OCI-LY1 (cell line): ENCODE results near the gene DCAKD.

Experiments used
- H2AFZ ChIP-seq: fragments of 200-600 bp; sonication (generic), shearing (Covaris generic); 2 replicates; pipeline ENCODE4 v1.6.0; 2014; ENCODE audit warnings: antibody characterized with exemption, mild to moderate bottlenecking, low read length
- H3F3A ChIP-seq: fragments of 200-600 bp; sonication (generic), shearing (Covaris generic); 2 replicates; pipeline ENCODE4 v1.6.0; 2014; ENCODE audit warnings: mild to moderate bottlenecking, antibody characterized with exemption, low read length, moderate library complexity; ENCODE audit not compliant: insufficient read depth
- H3K27ac ChIP-seq: fragments of 200-600 bp; sonication (generic); 2 replicates; pipeline ENCODE4 v1.5.1; 2014; ENCODE audit warnings: low read length, mixed run types, mild to moderate bottlenecking, low read depth; ENCODE audit not compliant: poor library complexity, severe bottlenecking
- H3K27me3 ChIP-seq: fragments of 200-600 bp; sonication (generic); 2 replicates; pipeline ENCODE4 v1.6.0; 2014; ENCODE audit warnings: antibody characterized with exemption, mild to moderate bottlenecking, low read length, moderate library complexity; ENCODE audit not compliant: insufficient read depth
- H3K36me3 ChIP-seq: fragments of 200-600 bp; sonication (generic); 2 replicates; pipeline ENCODE4 v1.6.1; 2014; ENCODE audit warnings: mild to moderate bottlenecking, antibody characterized with exemption, low read length, moderate library complexity, mixed read lengths; ENCODE audit not compliant: insufficient read depth
- H3K4me1 ChIP-seq: fragments of 200-600 bp; sonication (generic); 2 replicates; pipeline ENCODE4 v1.5.1; 2014; ENCODE audit warnings: mild to moderate bottlenecking, low read length, moderate library complexity; ENCODE audit not compliant: insufficient read depth, severe bottlenecking
- H3K4me2 ChIP-seq: fragments of 200-600 bp; sonication (generic), shearing (Covaris generic); 2 replicates; pipeline ENCODE4 v1.6.1; 2014; ENCODE audit warnings: low read length
- H3K4me3 ChIP-seq: fragments of 200-600 bp; sonication (generic); 2 replicates; pipeline ENCODE4 v1.5.1; 2014; ENCODE audit warnings: low read length, low read depth, mild to moderate bottlenecking, mixed read lengths; ENCODE audit not compliant: poor library complexity, severe bottlenecking
- H3K79me2 ChIP-seq: fragments of 200-600 bp; shearing (Covaris generic); 2 replicates; pipeline ENCODE4 v1.6.1; 2016; ENCODE audit warnings: mixed run types, low read length, mixed read lengths; ENCODE audit not compliant: insufficient read depth
- H3K9ac ChIP-seq: fragments of 200-600 bp; sonication (generic), shearing (Covaris generic); 2 replicates; pipeline ENCODE4 v1.6.1; 2014; ENCODE audit warnings: mild to moderate bottlenecking, low read length, mixed read lengths
- H3K9me2 ChIP-seq: fragments of 200-600 bp; sonication (generic), shearing (Covaris generic); 2 replicates; pipeline ENCODE4 v1.6.1; 2014; ENCODE audit warnings: low read depth, mild to moderate bottlenecking, low read length, mixed read lengths
- H3K9me3 ChIP-seq: fragments of 200-600 bp; shearing (Covaris generic); 2 replicates; pipeline ENCODE4 v1.6.1; 2014; ENCODE audit warnings: low read length, mixed read lengths
- H4K20me1 ChIP-seq: fragments of 200-600 bp; sonication (generic), shearing (Covaris generic); 2 replicates; pipeline ENCODE4 v1.6.0; 2016; ENCODE audit warnings: mild to moderate bottlenecking, low read length; ENCODE audit not compliant: insufficient read depth
- EZH2 ChIP-seq: fragments of 200-600 bp; sonication (generic), shearing (Covaris generic); IDR thresholded peaks from 2 replicates; pipeline ENCODE4 v1.8.0; 2017; ENCODE audit warnings: borderline replicate concordance, mixed run types, mild to moderate bottlenecking, antibody characterized with exemption, low read length, moderate library complexity, mixed read lengths
- TF ChIP-seq, protein P1 (sequence below): fragments of 200-600 bp; sonication (generic), shearing (Covaris generic); IDR thresholded peaks from 2 replicates; pipeline ENCODE4 v1.5.1; 2017; ENCODE audit warnings: mild to moderate bottlenecking, antibody characterized with exemption, low read length, moderate library complexity, mixed read lengths

DCAKD gene

DNA sequence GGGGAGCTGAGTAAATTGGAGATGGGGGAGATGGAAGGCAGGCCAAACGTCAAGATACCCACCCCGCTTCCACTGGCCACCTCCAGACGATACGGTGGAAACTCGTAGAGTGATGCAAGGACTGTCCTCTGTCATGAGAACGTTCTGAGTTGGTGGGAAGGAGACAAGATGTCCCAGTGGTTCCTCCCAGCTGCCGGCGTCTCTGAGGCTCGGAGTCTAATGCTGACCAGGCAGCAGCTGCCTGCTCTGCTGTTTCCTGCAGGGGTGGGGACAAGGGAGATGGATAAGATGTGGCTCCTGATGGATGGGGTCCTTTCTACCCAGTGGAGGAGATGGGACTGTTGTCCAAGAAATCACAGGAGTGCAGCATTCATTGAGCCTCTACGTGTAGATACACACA, 55.1 kb downstream of the DCAKD start:
- peaks cover 5% of the 10 kb centered on the region; the same call in 1 of the 2 replicates for H3K27me3 ChIP-seq
- H3K4me1 ChIP-seq, result no peaks in the 10 kb centered on the region
- no peaks in the 10 kb centered on the region for H4K20me1 ChIP-seq
- no peak overlapping the region for H3K27ac ChIP-seq
- no peak overlapping the region for H3K4me3 ChIP-seq
- peaks cover 7% of the 10 kb centered on the region for H3K9me3 ChIP-seq
- H3K36me3 ChIP-seq, result no peaks in the 10 kb centered on the region; the same call in 1 of the 2 replicates
- H3K79me2 ChIP-seq, result no peaks in the 10 kb centered on the region
- H3K9ac ChIP-seq, result no peak overlapping the region
- H3K4me2 ChIP-seq, result no peak overlapping the region
- H2AFZ ChIP-seq, result no peak overlapping the region
- no peaks in the 10 kb centered on the region for H3F3A ChIP-seq
- H3K9me2 ChIP-seq, result no peaks in the 10 kb centered on the region
- no peak for TF ChIP-seq EZH2
- TF ChIP-seq, protein P1, sequence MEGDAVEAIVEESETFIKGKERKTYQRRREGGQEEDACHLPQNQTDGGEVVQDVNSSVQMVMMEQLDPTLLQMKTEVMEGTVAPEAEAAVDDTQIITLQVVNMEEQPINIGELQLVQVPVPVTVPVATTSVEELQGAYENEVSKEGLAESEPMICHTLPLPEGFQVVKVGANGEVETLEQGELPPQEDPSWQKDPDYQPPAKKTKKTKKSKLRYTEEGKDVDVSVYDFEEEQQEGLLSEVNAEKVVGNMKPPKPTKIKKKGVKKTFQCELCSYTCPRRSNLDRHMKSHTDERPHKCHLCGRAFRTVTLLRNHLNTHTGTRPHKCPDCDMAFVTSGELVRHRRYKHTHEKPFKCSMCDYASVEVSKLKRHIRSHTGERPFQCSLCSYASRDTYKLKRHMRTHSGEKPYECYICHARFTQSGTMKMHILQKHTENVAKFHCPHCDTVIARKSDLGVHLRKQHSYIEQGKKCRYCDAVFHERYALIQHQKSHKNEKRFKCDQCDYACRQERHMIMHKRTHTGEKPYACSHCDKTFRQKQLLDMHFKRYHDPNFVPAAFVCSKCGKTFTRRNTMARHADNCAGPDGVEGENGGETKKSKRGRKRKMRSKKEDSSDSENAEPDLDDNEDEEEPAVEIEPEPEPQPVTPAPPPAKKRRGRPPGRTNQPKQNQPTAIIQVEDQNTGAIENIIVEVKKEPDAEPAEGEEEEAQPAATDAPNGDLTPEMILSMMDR, result no peak

DNA sequence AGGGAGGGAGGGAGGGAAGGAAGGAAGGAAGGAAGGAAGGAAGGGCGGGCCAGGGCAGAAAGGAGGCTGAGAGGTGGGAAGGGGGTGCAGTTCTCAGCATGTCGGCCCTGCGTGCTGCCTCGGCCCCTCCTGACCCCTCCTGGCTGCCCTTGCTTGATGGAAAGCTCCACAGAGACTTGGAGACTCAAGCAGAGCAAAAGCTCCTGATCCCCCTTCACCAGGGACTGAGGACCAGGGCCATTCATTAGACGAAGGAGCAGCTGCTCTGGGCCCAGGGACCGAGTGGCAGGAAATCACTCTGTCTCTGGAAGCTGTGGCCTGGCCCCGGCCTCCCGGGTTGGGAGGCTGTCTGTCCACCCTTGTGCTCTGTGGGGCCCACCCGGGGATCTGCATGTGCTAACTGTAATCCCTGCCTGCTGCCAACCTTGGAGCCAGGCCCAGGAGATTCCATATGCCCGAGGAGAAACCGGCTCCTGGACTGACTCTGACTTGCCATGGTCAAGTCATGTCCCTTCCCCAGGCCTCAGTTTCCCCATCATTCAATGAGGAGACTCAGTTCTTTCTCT, 55.9 kb downstream of the DCAKD start:
- TF ChIP-seq EZH2, result no peak
- TF ChIP-seq, protein P1, result no peak
- Histone ChIP-seq H3K4me3 (no peak overlapping the region), H3K27me3 (peaks cover 5% of the 10 kb centered on the region; the same call in 1 of the 2 replicates), H4K20me1 (no peaks in the 10 kb centered on the region), H2AFZ (no peak overlapping the region), H3K4me2 (no peak overlapping the region), H3K9ac (no peak overlapping the region), H3K36me3 (no peaks in the 10 kb centered on the region; the same call in 1 of the 2 replicates), H3K79me2 (no peaks in the 10 kb centered on the region), H3F3A (no peaks in the 10 kb centered on the region), H3K27ac (no peak overlapping the region), H3K4me1 (no peaks in the 10 kb centered on the region), H3K9me2 (no peaks in the 10 kb centered on the region), H3K9me3 (peaks cover 7% of the 10 kb centered on the region)

DNA sequence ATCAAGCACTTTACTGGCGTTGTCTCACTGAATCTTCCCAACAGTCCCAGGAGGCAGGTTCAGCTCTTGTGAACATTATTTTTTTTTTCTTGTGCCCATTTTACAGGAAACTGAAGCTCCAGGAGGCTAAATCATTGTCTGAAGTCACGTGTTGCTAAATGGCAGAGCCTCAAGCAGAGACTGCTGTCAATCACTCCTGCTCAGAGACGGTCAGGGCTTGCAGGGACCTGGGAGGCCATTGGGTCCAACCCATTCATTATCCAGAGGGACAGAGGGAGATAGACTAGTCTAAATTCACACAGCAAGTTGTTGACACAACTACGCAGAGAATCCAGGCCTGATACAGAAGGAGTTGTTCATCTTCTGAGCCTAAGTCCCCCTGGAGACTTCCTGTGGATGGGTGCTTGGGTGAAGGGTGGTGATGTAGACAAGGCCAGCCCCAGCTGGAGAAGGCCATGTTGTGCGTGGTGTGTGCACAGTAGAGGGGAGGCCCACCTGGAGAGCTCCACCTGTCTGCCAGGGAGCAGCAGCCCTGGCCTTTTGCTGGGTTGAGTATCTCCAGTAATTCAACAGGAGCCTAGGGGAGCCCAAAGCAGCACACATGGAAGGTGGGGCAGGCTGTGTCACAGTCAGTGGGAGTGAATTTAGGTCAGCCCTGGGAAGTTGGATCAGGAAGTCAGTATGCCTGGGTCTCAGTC, 59.0 kb downstream of the DCAKD start:
- H2AFZ ChIP-seq, result no peak overlapping the region
- no peak for TF ChIP-seq EZH2
- TF ChIP-seq, protein P1, result no peak

More for the DNA sequence above, 59.0 kb downstream of the DCAKD start:
- Histone ChIP-seq H3K9ac (no peak overlapping the region), H3K27me3 (no peaks in the 10 kb centered on the region; the same call in 1 of the 2 replicates), H3K4me3 (no peak overlapping the region), H3K36me3 (no peaks in the 10 kb centered on the region), H3K4me2 (no peak overlapping the region), H3K9me3 (no peaks in the 10 kb centered on the region), H3K27ac (no peak overlapping the region), H3F3A (no peaks in the 10 kb centered on the region), H4K20me1 (no peaks in the 10 kb centered on the region), H3K9me2 (no peaks in the 10 kb centered on the region), H3K4me1 (peaks cover 8% of the 10 kb centered on the region), H3K79me2 (no peaks in the 10 kb centered on the region)
